Uterus (tissue), 2 donors: ENCODE data around the gene KCNK10.

Experiments
- CTCF ChIP-seq, 4 experiments: fragments of 200-600 bp in 2 of 4; fragments of 450-650 bp in 2 of 4; sonication (generic) in 2 of 4; IDR thresholded peaks; one replicate each; pipeline ENCODE4 v1.5.1; 2016 to 2019; ENCODE audit warnings: antibody characterized with exemption in 4 of 4, mild to moderate bottlenecking in 2 of 4, moderate library complexity in 1 of 4
- POLR2A ChIP-seq, 2 donors: fragments of 450-650 bp; IDR thresholded peaks; one replicate each; pipeline ENCODE4 v1.6.1; 2016; ENCODE audit warnings: antibody characterized with exemption in 2 of 2, mild to moderate bottlenecking in 1 of 2, moderate library complexity in 1 of 2

DNA sequence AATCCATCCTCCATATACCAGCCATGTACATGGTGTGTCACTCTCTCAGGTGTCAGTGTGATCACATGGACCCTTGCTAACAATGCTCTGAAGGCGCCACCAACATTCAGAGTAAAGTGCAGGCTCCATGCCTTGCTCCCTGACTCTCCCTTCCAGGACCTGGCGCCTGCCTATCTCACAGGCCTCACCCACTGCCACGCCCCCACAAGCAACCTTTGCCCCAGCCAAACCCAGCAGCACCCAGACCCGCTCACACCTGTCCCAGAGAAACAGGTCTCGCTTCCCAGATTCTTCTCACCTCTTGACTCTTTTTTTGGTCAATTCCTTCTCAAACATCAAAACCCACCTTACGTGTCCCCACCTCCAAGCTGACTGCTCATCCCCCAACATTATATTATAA, 52.3 kb downstream of the KCNK10 start:
- TF ChIP-seq POLR2A (IDR thresholded peaks at IDR 0.05) (no peak), CTCF (IDR thresholded peaks at IDR 0.05) (no peak)
